ENCODE measurements around the gene C1QTNF12. TPM values are rescaled to one million over a fixed set of nuclear protein-coding genes. Genes with fewer than 3 reads are reported as not detected.

C1QTNF12 gene
- total RNA-seq, 2 experiments from 2014 or later: 1.8 to 6.1 TPM

DNA sequence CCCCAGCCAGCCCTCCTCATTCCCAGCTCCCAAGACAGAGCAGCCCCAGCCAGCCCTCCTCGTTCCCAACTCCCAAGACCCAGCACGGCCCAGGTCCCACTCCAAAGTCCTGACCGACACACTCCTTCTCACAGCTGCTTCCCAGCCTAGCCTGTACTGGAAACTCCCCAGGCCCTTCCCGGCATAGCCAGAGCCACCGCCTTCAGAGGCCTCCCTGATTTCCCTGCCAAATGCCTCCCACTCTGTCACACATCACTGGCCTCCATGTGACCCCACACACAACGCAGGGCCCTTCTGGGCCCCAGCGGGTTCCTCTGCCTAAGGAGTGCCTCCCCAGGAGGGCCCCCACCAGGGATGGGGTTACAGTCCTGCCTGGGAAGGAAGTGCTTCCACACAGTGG, 24.3 kb upstream of the C1QTNF12 start:
- DNase-seq (ENCODE audit: low spot score): no peak
- POLR2A ChIA-PET: no interaction called here
- CTCF ChIA-PET (ENCODE audit: unreplicated experiment): no interaction called here
- peak overlapping the region; percentile 2 for H3K4me3 ChIP-seq (ENCODE audit: low read depth, low read length, poor library complexity, severe bottlenecking)
- TF ChIP-seq EZH2phosphoT487 (IDR thresholded peaks at IDR 0.05; ENCODE audit: borderline replicate concordance, low read depth, low read length): no peak
- TF ChIP-seq, protein P1, sequence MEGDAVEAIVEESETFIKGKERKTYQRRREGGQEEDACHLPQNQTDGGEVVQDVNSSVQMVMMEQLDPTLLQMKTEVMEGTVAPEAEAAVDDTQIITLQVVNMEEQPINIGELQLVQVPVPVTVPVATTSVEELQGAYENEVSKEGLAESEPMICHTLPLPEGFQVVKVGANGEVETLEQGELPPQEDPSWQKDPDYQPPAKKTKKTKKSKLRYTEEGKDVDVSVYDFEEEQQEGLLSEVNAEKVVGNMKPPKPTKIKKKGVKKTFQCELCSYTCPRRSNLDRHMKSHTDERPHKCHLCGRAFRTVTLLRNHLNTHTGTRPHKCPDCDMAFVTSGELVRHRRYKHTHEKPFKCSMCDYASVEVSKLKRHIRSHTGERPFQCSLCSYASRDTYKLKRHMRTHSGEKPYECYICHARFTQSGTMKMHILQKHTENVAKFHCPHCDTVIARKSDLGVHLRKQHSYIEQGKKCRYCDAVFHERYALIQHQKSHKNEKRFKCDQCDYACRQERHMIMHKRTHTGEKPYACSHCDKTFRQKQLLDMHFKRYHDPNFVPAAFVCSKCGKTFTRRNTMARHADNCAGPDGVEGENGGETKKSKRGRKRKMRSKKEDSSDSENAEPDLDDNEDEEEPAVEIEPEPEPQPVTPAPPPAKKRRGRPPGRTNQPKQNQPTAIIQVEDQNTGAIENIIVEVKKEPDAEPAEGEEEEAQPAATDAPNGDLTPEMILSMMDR (conservative IDR thresholded peaks at IDR 0.05; ENCODE audit: low read length): no peak
- H3K27ac ChIP-seq (ENCODE audit: low read depth, low read length, poor library complexity, severe bottlenecking): no peak overlapping the region
- no TSS peak for BruUV-seq (replicated peaks)
- H3K4me1 ChIP-seq (ENCODE audit: insufficient read depth, low read length, poor library complexity, severe bottlenecking): peaks cover 26% of the 10 kb centered on the region
- H3K9me3 ChIP-seq (ENCODE audit: low read length): no peaks in the 10 kb centered on the region
- peaks cover 39% of the 10 kb centered on the region for H3K79me2 ChIP-seq (ENCODE audit: insufficient read depth, low read depth, low read length)
- H3K36me3 ChIP-seq (ENCODE audit: insufficient read depth, low read length): peaks cover 52% of the 10 kb centered on the region
- intact Hi-C loops (cut with micrococcal nuclease; ENCODE audit: unreplicated experiment): no loop called here
- peak overlapping the region; percentile 35; the same call in 1 of the 2 replicates for H3K4me2 ChIP-seq (ENCODE audit: low read length)
- no peaks in the 10 kb centered on the region for H3K9me2 ChIP-seq (ENCODE audit: insufficient read depth, low read length)
- H2AFZ ChIP-seq (ENCODE audit: low read length): no peak overlapping the region
- 0 out of 2 replicates have a peak, but pooled peaks cover 12% of the 10 kb centered on the region for H4K20me1 ChIP-seq (ENCODE audit: insufficient read depth, low read length)

DNA sequence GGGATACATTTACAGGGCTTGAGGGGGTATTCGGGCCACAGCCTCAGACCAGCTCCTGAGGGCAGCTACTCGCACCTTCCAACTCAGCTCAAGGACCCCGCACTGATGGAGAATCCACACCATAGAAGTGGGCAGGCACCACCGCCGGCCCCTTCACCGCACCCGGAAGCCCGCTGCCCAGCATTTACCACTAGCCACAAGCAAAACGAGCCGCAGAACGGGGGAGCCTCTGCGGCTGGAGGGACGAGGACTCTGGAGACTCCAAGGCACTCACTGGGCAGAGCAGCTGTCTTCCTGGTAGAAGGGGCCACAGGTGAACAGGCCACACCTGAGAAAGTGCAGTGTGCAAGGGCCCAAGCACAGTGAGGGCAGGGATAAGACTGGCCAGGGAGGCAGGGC, 21.8 kb upstream of the C1QTNF12 start:
- TF ChIP-seq, protein P1 (conservative IDR thresholded peaks at IDR 0.05; ENCODE audit: low read length): no peak
- no peak for TF ChIP-seq EZH2phosphoT487 (IDR thresholded peaks at IDR 0.05; ENCODE audit: borderline replicate concordance, low read depth, low read length)
- peaks cover 39% of the 10 kb centered on the region for H3K79me2 ChIP-seq (ENCODE audit: insufficient read depth, low read depth, low read length)
- peaks cover 19% of the 10 kb centered on the region for H3K4me1 ChIP-seq (ENCODE audit: insufficient read depth, low read length, poor library complexity, severe bottlenecking)
- H4K20me1 ChIP-seq (ENCODE audit: insufficient read depth, low read length): 0 out of 2 replicates have a peak, but pooled peaks cover 12% of the 10 kb centered on the region
- no peak overlapping the region for H2AFZ ChIP-seq (ENCODE audit: low read length)
- peaks cover 73% of the 10 kb centered on the region for H3K36me3 ChIP-seq (ENCODE audit: insufficient read depth, low read length)
- intact Hi-C loops (cut with micrococcal nuclease; ENCODE audit: unreplicated experiment): no loop called here
- no peak for DNase-seq (ENCODE audit: low spot score)
- no peak overlapping the region for H3K4me2 ChIP-seq (ENCODE audit: low read length)
- H3K4me3 ChIP-seq (ENCODE audit: low read depth, low read length, poor library complexity, severe bottlenecking): no peak overlapping the region
- H3K9me2 ChIP-seq (ENCODE audit: insufficient read depth, low read length): no peaks in the 10 kb centered on the region
- BruUV-seq (replicated peaks): no TSS peak
- ChIA-PET POLR2A (no interaction called here), CTCF (ENCODE audit: unreplicated experiment) (no interaction called here)
- H3K9me3 ChIP-seq (ENCODE audit: low read length): no peaks in the 10 kb centered on the region
- no peak overlapping the region for H3K27ac ChIP-seq (ENCODE audit: low read depth, low read length, poor library complexity, severe bottlenecking)

DNA sequence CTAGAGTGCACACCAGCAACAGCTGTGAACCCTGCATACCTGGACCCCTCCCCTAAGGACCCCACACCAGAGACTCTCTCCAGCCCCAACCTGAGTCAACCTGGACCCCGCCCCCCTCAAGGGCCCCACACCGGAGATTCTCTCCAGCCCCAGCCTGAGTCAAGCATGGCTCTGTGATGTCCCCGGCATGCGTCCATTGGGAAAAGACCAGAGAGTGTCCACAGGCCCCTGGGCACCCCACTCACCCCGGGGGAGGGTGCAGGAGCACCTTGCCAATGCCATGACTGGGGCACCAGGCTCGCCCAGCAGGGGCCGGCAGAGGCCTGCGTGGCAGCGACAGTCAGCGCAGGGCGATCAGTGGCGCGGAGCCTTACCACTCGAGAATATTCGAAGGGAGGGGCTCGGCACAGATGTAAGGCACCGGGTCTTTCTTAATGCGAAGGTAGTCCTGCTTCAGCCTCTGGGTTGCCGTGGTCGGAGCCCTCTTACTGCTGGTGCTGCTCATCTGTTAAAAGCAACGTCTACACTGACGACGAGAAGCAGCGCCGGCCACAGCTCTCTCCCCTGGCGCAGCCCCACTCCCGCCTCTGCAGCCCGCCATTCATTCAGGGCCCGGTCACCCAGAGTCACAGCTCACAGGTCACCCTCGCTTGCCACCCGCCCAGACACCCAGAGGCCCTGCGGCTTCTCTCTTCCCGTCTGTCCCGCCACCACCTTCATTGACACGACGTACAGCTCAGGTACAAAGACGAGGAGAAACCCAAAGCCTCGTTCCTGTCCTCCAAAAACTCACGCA, 21.2 kb upstream of the C1QTNF12 start:
- H3K27ac ChIP-seq (ENCODE audit: low read depth, low read length, poor library complexity, severe bottlenecking): no peak overlapping the region
- BruUV-seq (replicated peaks): no TSS peak
- peaks cover 33% of the 10 kb centered on the region for H3K79me2 ChIP-seq (ENCODE audit: insufficient read depth, low read depth, low read length)
- peaks cover 18% of the 10 kb centered on the region for H3K4me1 ChIP-seq (ENCODE audit: insufficient read depth, low read length, poor library complexity, severe bottlenecking)
- CTCF ChIA-PET (ENCODE audit: unreplicated experiment): no interaction called here
- H3K9me3 ChIP-seq (ENCODE audit: low read length): no peaks in the 10 kb centered on the region
- 0 out of 2 replicates have a peak, but pooled peaks cover 12% of the 10 kb centered on the region for H4K20me1 ChIP-seq (ENCODE audit: insufficient read depth, low read length)
- intact Hi-C loops (cut with micrococcal nuclease; ENCODE audit: unreplicated experiment): no loop called here
- POLR2A ChIA-PET: no interaction called here
- no peak overlapping the region for H3K4me2 ChIP-seq (ENCODE audit: low read length)
- TF ChIP-seq EZH2phosphoT487 (IDR thresholded peaks at IDR 0.05; ENCODE audit: borderline replicate concordance, low read depth, low read length): no peak
- TF ChIP-seq, protein P1 (conservative IDR thresholded peaks at IDR 0.05; ENCODE audit: low read length): no peak
- H3K36me3 ChIP-seq (ENCODE audit: insufficient read depth, low read length): peaks cover 79% of the 10 kb centered on the region
- DNase-seq (ENCODE audit: low spot score): no peak
- no peaks in the 10 kb centered on the region for H3K9me2 ChIP-seq (ENCODE audit: insufficient read depth, low read length)
- H2AFZ ChIP-seq (ENCODE audit: low read length): no peak overlapping the region
- H3K4me3 ChIP-seq (ENCODE audit: low read depth, low read length, poor library complexity, severe bottlenecking): no peak overlapping the region

Data from OCI-LY7 (cell line).